ENCODE measurements around the gene FARS2. TPM values are rescaled to one million over a fixed set of nuclear protein-coding genes. Genes with fewer than 3 reads are reported as not detected.

The FARS2 gene
- total RNA-seq, 6 donors from 2014 or later: 16.4 to 34.6 (median 19.9) TPM

- Histone ChIP-seq H3K9me3 (no peaks in the 10 kb centered on the region), H3K27ac (no peak overlapping the region), H3K27me3 (no peaks in the 10 kb centered on the region), H3K4me1 (peaks cover 0 to 5% (median under 1%) of the 10 kb centered on the region in 4 donors), H3K4me3 (no peak overlapping the region), H3K36me3 (no peaks in the 10 kb centered on the region)
- DNase-seq: no peak
- ATAC-seq (ENCODE audit: low FRiP score in 2 of 2): no peak
- TF ChIP-seq POLR2A (IDR thresholded peaks at IDR 0.05) (no peak), POLR2AphosphoS5 (IDR thresholded peaks at IDR 0.05) (no peak), EP300 (IDR thresholded peaks at IDR 0.05) (no peak), CTCF (IDR thresholded peaks at IDR 0.05) (no peak)
- WGBS, 2 donors: 76 to 83% methylated on average over 2 of the region's 2 CpGs
Observed at GRCh38 chr6:5275497-5275896, 14.2 kb downstream of the FARS2 start.

DNA sequence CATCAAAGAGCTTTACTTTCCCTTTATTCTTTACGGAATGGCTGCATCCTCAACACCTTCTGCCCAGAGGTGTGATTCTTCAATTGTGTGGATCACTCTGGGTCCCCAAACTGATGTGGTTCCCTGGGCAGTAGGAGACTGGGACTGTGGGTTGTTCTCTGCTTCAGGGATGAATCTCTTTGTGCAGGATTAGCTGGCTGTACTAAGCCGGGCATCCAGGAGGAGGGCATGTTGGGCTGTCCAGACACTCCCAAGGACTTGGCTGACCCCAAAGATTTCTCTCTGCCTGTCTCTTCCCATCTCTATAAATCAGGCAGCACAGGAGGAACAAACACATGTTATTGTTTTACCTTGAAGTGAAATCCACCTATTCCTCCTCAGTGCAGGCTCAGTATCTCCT lies 15.3 kb downstream of the FARS2 start:
- H3K27ac ChIP-seq: no peak overlapping the region
- H3K9me3 ChIP-seq: no peaks in the 10 kb centered on the region
- TF ChIP-seq POLR2A (IDR thresholded peaks at IDR 0.05) (no peak), EP300 (IDR thresholded peaks at IDR 0.05) (no peak), CTCF (IDR thresholded peaks at IDR 0.05) (no peak), POLR2AphosphoS5 (IDR thresholded peaks at IDR 0.05) (no peak)
- DNase-seq: no peak
- peaks cover 0 to 5% (median 1%) of the 10 kb centered on the region in 4 donors for H3K4me1 ChIP-seq
- WGBS, 2 donors: 87 to 100% methylated on average over 2 of the region's 2 CpGs
- no peaks in the 10 kb centered on the region for H3K27me3 ChIP-seq
- no peak for ATAC-seq (ENCODE audit: low FRiP score in 2 of 2)
- no peak overlapping the region for H3K4me3 ChIP-seq
- H3K36me3 ChIP-seq: no peaks in the 10 kb centered on the region

DNA sequence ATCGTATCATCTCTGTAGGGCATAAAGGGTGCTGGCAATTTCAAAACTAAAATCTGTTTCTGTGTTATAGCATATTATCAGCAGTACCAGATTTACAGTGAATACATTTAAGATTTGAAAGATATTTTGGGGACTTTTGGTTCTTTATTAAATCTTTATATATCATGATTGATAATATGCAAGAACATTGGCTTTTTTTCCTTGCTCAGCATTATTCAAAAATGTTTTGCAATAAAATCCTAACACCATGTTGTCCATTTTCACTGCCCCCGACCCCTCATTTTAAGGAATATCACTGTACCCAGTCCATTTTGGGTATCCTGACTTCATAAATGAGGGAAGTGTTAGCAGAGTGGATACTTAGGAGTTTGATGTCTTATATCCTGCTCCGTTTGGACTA lies 16.3 kb downstream of the FARS2 start:
- WGBS, 2 donors: 89 to 91% methylated on average over 3 of the region's 3 CpGs
- no peak for TF ChIP-seq POLR2A (IDR thresholded peaks at IDR 0.05)
- TF ChIP-seq EP300 (IDR thresholded peaks at IDR 0.05): no peak
- TF ChIP-seq CTCF (IDR thresholded peaks at IDR 0.05): no peak
- TF ChIP-seq POLR2AphosphoS5 (IDR thresholded peaks at IDR 0.05): no peak

GRCh38 chr6:5278047-5278446 lies 16.7 kb downstream of the FARS2 start:
- ATAC-seq (ENCODE audit: low FRiP score in 2 of 2) (no peak), DNase-seq (no peak)
- Histone ChIP-seq H3K4me3 (no peak overlapping the region), H3K36me3 (no peaks in the 10 kb centered on the region), H3K9me3 (no peaks in the 10 kb centered on the region), H3K27me3 (no peaks in the 10 kb centered on the region), H3K27ac (no peak overlapping the region), H3K4me1 (peaks cover 0 to 5% (median 1%) of the 10 kb centered on the region in 4 donors)
- TF ChIP-seq CTCF (IDR thresholded peaks at IDR 0.05) (no peak), POLR2A (IDR thresholded peaks at IDR 0.05) (no peak), EP300 (IDR thresholded peaks at IDR 0.05) (no peak), POLR2AphosphoS5 (IDR thresholded peaks at IDR 0.05) (no peak)
- WGBS, 2 donors: 78 to 88% methylated on average over 5 of the region's 5 CpGs

More for the DNA sequence above, 16.3 kb downstream of the FARS2 start:
- Histone ChIP-seq H3K27me3 (no peaks in the 10 kb centered on the region), H3K4me1 (peaks cover 0 to 5% (median 1%) of the 10 kb centered on the region in 4 donors), H3K9me3 (no peaks in the 10 kb centered on the region), H3K36me3 (no peaks in the 10 kb centered on the region), H3K27ac (no peak overlapping the region), H3K4me3 (no peak overlapping the region)
- no peak for ATAC-seq (ENCODE audit: low FRiP score in 2 of 2)
- DNase-seq: no peak

GRCh38 chr6:5278565-5279120 lies 17.3 kb downstream of the FARS2 start:
- H3K4me1 ChIP-seq: peaks cover 0 to 5% (median 1%) of the 10 kb centered on the region in 4 donors
- TF ChIP-seq EP300 (IDR thresholded peaks at IDR 0.05) (no peak), POLR2AphosphoS5 (IDR thresholded peaks at IDR 0.05) (no peak), CTCF (IDR thresholded peaks at IDR 0.05) (no peak), POLR2A (IDR thresholded peaks at IDR 0.05) (no peak)
- H3K9me3 ChIP-seq: no peaks in the 10 kb centered on the region
- no peak overlapping the region for H3K27ac ChIP-seq
- H3K27me3 ChIP-seq: no peaks in the 10 kb centered on the region
- DNase-seq: no peak
- H3K36me3 ChIP-seq: no peaks in the 10 kb centered on the region
- H3K4me3 ChIP-seq: no peak overlapping the region
- no peak for ATAC-seq (ENCODE audit: low FRiP score in 2 of 2)
- 81 to 84% methylated on average over 3 of the region's 3 CpGs for WGBS, 2 donors
